IMR-90 (cell line): ENCODE measurements around the gene ORC4. TPM values are rescaled to one million over a fixed set of nuclear protein-coding genes. Genes with fewer than 3 reads are reported as not detected.

ENCODE experiments used
- ATAC-seq: fragments of 200-7000 bp; cut with Tn5 transposase; 2 replicates; pipeline ENCODE4 v1.9.1; 2020; ENCODE audit warnings: low read depth, mild to moderate bottlenecking, moderate library complexity
- BruUV-seq: library from RNA; stranded (reverse); fragments of 400-500 nt; replicated peaks from 2 replicates; lab custom pipeline; 2021; lab: Mats Ljungman, UMichigan
- CTCF ChIA-PET: fragments of 300-600 bp; formaldehyde crosslinking; extraction: SDS; loops from one replicate; lab custom pipeline; 2021; ENCODE audit warnings: antibody characterized with exemption; lab: Yijun Ruan, JAX
- POLR2A ChIA-PET: fragments of 300-600 bp; sonication (Branson Sonifier 250); formaldehyde crosslinking; loops from one replicate; lab custom pipeline; 2022; ENCODE audit warnings: antibody characterized with exemption; ENCODE audit not compliant: unreplicated experiment; lab: Charles Lee
- DNase-seq: peaks from one replicate; pipeline ENCODE4 v3.0.0; 2013
- H2AFZ ChIP-seq: replicated peaks from 2 replicates; pipeline ENCODE3; 2013; ENCODE audit warnings: low read length, mild to moderate bottlenecking; ENCODE audit not compliant: poor library complexity
- H2AK5ac ChIP-seq: 2 replicates; pipeline ENCODE4 v1.6.1; 2013; ENCODE audit warnings: low read depth, low read length, inconsistent platforms
- H2AK9ac ChIP-seq: replicated peaks from 2 replicates; pipeline ENCODE3; 2013; ENCODE audit warnings: mild to moderate bottlenecking, low read depth, low read length, moderate library complexity; ENCODE audit not compliant: poor library complexity
- H2BK120ac ChIP-seq: 2 replicates; pipeline ENCODE4 v1.6.1; 2013; ENCODE audit warnings: low read depth, low read length, inconsistent platforms
- H2BK15ac ChIP-seq: 3 replicates; pipeline ENCODE4 v1.6.1; 2013; ENCODE audit warnings: low read depth, low read length, inconsistent platforms
- H2BK20ac ChIP-seq: 2 replicates; pipeline ENCODE4 v1.6.1; 2013; ENCODE audit warnings: low read depth, mild to moderate bottlenecking, inconsistent platforms, low read length, moderate library complexity
- H2BK5ac ChIP-seq: 2 replicates; pipeline ENCODE4 v1.6.1; 2013; ENCODE audit warnings: mild to moderate bottlenecking, low read depth, low read length, inconsistent platforms; ENCODE audit not compliant: poor library complexity, severe bottlenecking
- H3K14ac ChIP-seq: replicated peaks from 2 replicates; pipeline ENCODE4 v1.6.1; 2013; ENCODE audit warnings: low read depth, low read length, inconsistent platforms
- H3K18ac ChIP-seq: 2 replicates; pipeline ENCODE4 v1.6.1; 2013; ENCODE audit warnings: low read depth, low read length, control low read depth
- H3K23ac ChIP-seq: 2 replicates; pipeline ENCODE4 v1.6.1; 2013; ENCODE audit warnings: low read depth, low read length, inconsistent platforms
- H3K27ac ChIP-seq: 2 replicates; pipeline ENCODE4 v1.5.1; 2013; ENCODE audit warnings: mild to moderate bottlenecking, control low read depth, low read length; ENCODE audit not compliant: insufficient read depth
- H3K27me3 ChIP-seq: 2 replicates; pipeline ENCODE4 v1.6.1; 2013; ENCODE audit warnings: low read length; ENCODE audit not compliant: control insufficient read depth, insufficient read depth
- H3K36me3 ChIP-seq: 2 replicates; pipeline ENCODE4 v1.6.1; 2013; ENCODE audit warnings: low read length, mixed read lengths; ENCODE audit not compliant: control insufficient read depth, insufficient read depth
- H3K4ac ChIP-seq: 2 replicates; pipeline ENCODE4 v1.6.1; 2013; ENCODE audit warnings: low read depth, low read length, inconsistent platforms
- H3K4me1 ChIP-seq: 2 replicates; pipeline ENCODE4 v1.6.1; 2013; ENCODE audit warnings: low read length, mixed read lengths; ENCODE audit not compliant: control insufficient read depth, insufficient read depth
- H3K4me2 ChIP-seq: 2 replicates; pipeline ENCODE4 v1.6.1; 2013; ENCODE audit warnings: low read depth, mild to moderate bottlenecking, control low read depth, low read length, moderate library complexity
- H3K4me3 ChIP-seq: 2 replicates; pipeline ENCODE4 v1.5.1; 2013; ENCODE audit warnings: low read depth, mild to moderate bottlenecking, control low read depth, low read length, moderate library complexity; ENCODE audit not compliant: insufficient read depth
- H3K56ac ChIP-seq: 2 replicates; pipeline ENCODE4 v1.6.1; 2013; ENCODE audit warnings: low read length, inconsistent platforms; ENCODE audit not compliant: insufficient read depth; ENCODE audit errors: extremely low read depth
- H3K79me1 ChIP-seq, 2 experiments: 2 replicates each; pipeline ENCODE4 v1.6.1; 2013; ENCODE audit warnings: low read length in 2 of 2, inconsistent platforms in 1 of 2, low read depth in 1 of 2
- H3K9ac ChIP-seq: 2 replicates; pipeline ENCODE4 v1.6.1; 2013; ENCODE audit warnings: low read depth, low read length, control low read depth
- H3K9me1 ChIP-seq: 2 replicates; pipeline ENCODE4 v1.6.1; 2013; ENCODE audit warnings: low read length, inconsistent platforms; ENCODE audit not compliant: insufficient read depth
- H3K9me3 ChIP-seq: 2 replicates; pipeline ENCODE4 v1.6.1; 2013; ENCODE audit warnings: low read length; ENCODE audit not compliant: control insufficient read depth, insufficient read depth
- H4K20me1 ChIP-seq: 2 replicates; pipeline ENCODE4 v1.6.1; 2013; ENCODE audit warnings: low read length, inconsistent platforms; ENCODE audit not compliant: insufficient read depth
- H4K5ac ChIP-seq: 2 replicates; pipeline ENCODE4 v1.6.1; 2013; ENCODE audit warnings: mild to moderate bottlenecking, low read depth, low read length, control low read depth
- H4K8ac ChIP-seq, 2 experiments: 2 replicates each; pipeline ENCODE4 v1.6.1; 2013; ENCODE audit warnings: low read depth in 2 of 2, low read length in 2 of 2, control low read depth in 1 of 2, inconsistent platforms in 1 of 2
- H4K91ac ChIP-seq: 2 replicates; pipeline ENCODE4 v1.6.1; 2013; ENCODE audit warnings: low read depth, low read length, inconsistent platforms; ENCODE audit not compliant: insufficient read depth
- BHLHE40 ChIP-seq: fragments of 150-350 bp; IDR thresholded peaks from 2 replicates; pipeline ENCODE4 v1.6.1; 2016; ENCODE audit warnings: mild to moderate bottlenecking, low read depth, low read length
- CEBPB ChIP-seq: IDR thresholded peaks from 2 replicates; pipeline ENCODE4 v1.6.1; 2012; ENCODE audit warnings: low read depth, low read length, improper control_type of control experiment
- CHD1 ChIP-seq: IDR thresholded peaks from 2 replicates; pipeline ENCODE4 v1.6.1; 2012; ENCODE audit warnings: low read depth, low read length, improper control_type of control experiment
- FOS ChIP-seq: fragments of 150-350 bp; IDR thresholded peaks from 2 replicates; pipeline ENCODE4 v1.6.1; 2016; ENCODE audit warnings: low read depth, low read length
- MAFK ChIP-seq: IDR thresholded peaks from 2 replicates; pipeline ENCODE4 v1.6.1; 2012; ENCODE audit warnings: low read depth, low read length, improper control_type of control experiment
- MAZ ChIP-seq: IDR thresholded peaks from 2 replicates; pipeline ENCODE4 v1.6.1; 2012; ENCODE audit warnings: low read depth, mild to moderate bottlenecking, low read length, improper control_type of control experiment, moderate library complexity, borderline replicate concordance
- MXI1 ChIP-seq: IDR thresholded peaks from 2 replicates; pipeline ENCODE4 v1.6.1; 2012; ENCODE audit warnings: low read depth, mild to moderate bottlenecking, low read length, moderate library complexity, borderline replicate concordance
- NFE2L2 ChIP-seq: fragments of 150-350 bp; IDR thresholded peaks from 2 replicates; pipeline ENCODE4 v1.6.1; 2016; ENCODE audit warnings: low read depth, mild to moderate bottlenecking, low read length
- POLR2A ChIP-seq: IDR thresholded peaks from 2 replicates; pipeline ENCODE4 v1.6.1; 2012; ENCODE audit warnings: mild to moderate bottlenecking, low read depth, low read length
- RAD21 ChIP-seq: IDR thresholded peaks from 2 replicates; pipeline ENCODE4 v1.6.1; 2012; ENCODE audit warnings: low read length, improper control_type of control experiment
- RCOR1 ChIP-seq: IDR thresholded peaks from 2 replicates; pipeline ENCODE4 v1.6.1; 2012; ENCODE audit warnings: mild to moderate bottlenecking, low read length, improper control_type of control experiment; ENCODE audit not compliant: insufficient replicate concordance
- RFX5 ChIP-seq: IDR thresholded peaks from 2 replicates; pipeline ENCODE4 v1.8.0; 2012; ENCODE audit warnings: low read depth, mild to moderate bottlenecking, low read length, moderate library complexity
- SMC3 ChIP-seq: fragments of 150-350 bp; IDR thresholded peaks from 2 replicates; pipeline ENCODE4 v1.6.1; 2016; ENCODE audit warnings: low read depth, mild to moderate bottlenecking, antibody characterized with exemption, low read length, moderate library complexity
- USF2 ChIP-seq: fragments of 150-350 bp; IDR thresholded peaks from 2 replicates; pipeline ENCODE4 v1.6.1; 2017; ENCODE audit warnings: mild to moderate bottlenecking, antibody characterized with exemption, low read length, low read depth
- WGBS, 2 experiments: methylation state at CpG; one replicate each; pipeline versions ENCODE4 v1.1.5 to v1.1.7; 2013; ENCODE audit warnings: missing lambda C conversion rate in 2 of 2; ENCODE audit not compliant: insufficient read length in 1 of 2; ENCODE audit errors: extremely low coverage in 2 of 2; 5-methylcytosine and 5-hydroxymethylcytosine counted together
- dilution Hi-C: fragments of 300-500 bp; cut with HindIII; formaldehyde crosslinking; loops from one replicate; pipeline ENCODE4 v1.14.3; 2018; ENCODE audit warnings: low sequenced_read_pairs; ENCODE audit not compliant: unreplicated experiment
- in situ Hi-C: fragments of 300-500 bp; cut with MboI; formaldehyde crosslinking; loops from 3 replicates; pipeline ENCODE4 v1.14.3; 2019; ENCODE audit warnings: low sequenced_read_pairs, inconsistent platforms, mixed read lengths
- intact Hi-C: fragments of 100-400 bp; cut with micrococcal nuclease; formaldehyde crosslinking; loops from 2 replicates; pipeline ENCODE4 v1.10.0; 2022
- polyA plus RNA-seq, 3 experiments: library from polyadenylated mRNA; depleted of rRNA; stranded (reverse); fragments of >200 nt; gene quantifications; 2 replicates each; pipeline ENCODE4 v1.2.3, GENCODE V29; 2012; ENCODE audit warnings: low replicate concordance in 1 of 3
- total RNA-seq: library from RNA; depleted of rRNA; stranded (reverse); fragments of >200 nt; gene quantifications from 2 replicates; pipeline ENCODE4 v1.2.3, GENCODE V29; 2012
- TF ChIP-seq, protein P1 (sequence below): fragments of 150-350 bp; IDR thresholded peaks from 2 replicates; pipeline ENCODE4 v1.6.1; 2016; ENCODE audit warnings: low read depth, mild to moderate bottlenecking, low read length, moderate library complexity, borderline replicate concordance
- TF ChIP-seq, protein P2 (sequence below): conservative IDR thresholded peaks from 2 replicates; pipeline ENCODE4 v1.5.1; 2012; ENCODE audit warnings: mild to moderate bottlenecking, low read depth, low read length, improper control_type of control experiment

ORC4 gene
- total and polyA plus RNA-seq, 2 of the 4 experiments (the other 2 are of a cell fraction), result 20.6 to 23.5 TPM

- BruUV-seq, result no TSS peak
- no peak overlapping the region for H3K4ac ChIP-seq
- no peak overlapping the region for H3K4me3 ChIP-seq
- 0 out of 2 replicates have a peak, but pooled peaks cover 5% of the 10 kb centered on the region for H3K36me3 ChIP-seq
- dilution Hi-C loops, result no loop called here
- no peak overlapping the region for H4K5ac ChIP-seq
- H2AK5ac ChIP-seq, result no peak overlapping the region
- H2BK120ac ChIP-seq, result no peak overlapping the region
- H3K56ac ChIP-seq, result no peak overlapping the region
- H3K9me1 ChIP-seq, result no peaks in the 10 kb centered on the region
- DNase-seq (no peak), ATAC-seq (no peak)
- no peak overlapping the region for H2BK20ac ChIP-seq
- no peaks in the 10 kb centered on the region for H4K20me1 ChIP-seq
- no peak overlapping the region for H2AK9ac ChIP-seq
- H3K4me1 ChIP-seq, result no peaks in the 10 kb centered on the region
- in situ Hi-C loops, result loop anchor here (25.0 kb wide), 1 partner anchor 837 kb away; no protein-coding TSS in a partner anchor
- no peak overlapping the region for H3K23ac ChIP-seq
- H3K27me3 ChIP-seq, result no peaks in the 10 kb centered on the region
- intact Hi-C loops, result no loop called here
- no peak overlapping the region for H2BK5ac ChIP-seq
- no peaks in the 10 kb centered on the region for H3K79me1 ChIP-seq
- no peak overlapping the region for H2BK15ac ChIP-seq
- H3K18ac ChIP-seq, result no peak overlapping the region
- H4K8ac ChIP-seq, result no peak overlapping the region
- H3K9ac ChIP-seq, result no peak overlapping the region
- H2AFZ ChIP-seq, result no peak overlapping the region
- ChIA-PET POLR2A (no interaction called here), CTCF (interaction anchor here (1.0 kb wide), 1 partner anchor 9 kb away, joined by 3 read pairs; no protein-coding TSS in a partner anchor)
- TF ChIP-seq MAZ, result no peak
- TF ChIP-seq RCOR1, result no peak
- TF ChIP-seq RAD21, result no peak
- TF ChIP-seq, protein P1, sequence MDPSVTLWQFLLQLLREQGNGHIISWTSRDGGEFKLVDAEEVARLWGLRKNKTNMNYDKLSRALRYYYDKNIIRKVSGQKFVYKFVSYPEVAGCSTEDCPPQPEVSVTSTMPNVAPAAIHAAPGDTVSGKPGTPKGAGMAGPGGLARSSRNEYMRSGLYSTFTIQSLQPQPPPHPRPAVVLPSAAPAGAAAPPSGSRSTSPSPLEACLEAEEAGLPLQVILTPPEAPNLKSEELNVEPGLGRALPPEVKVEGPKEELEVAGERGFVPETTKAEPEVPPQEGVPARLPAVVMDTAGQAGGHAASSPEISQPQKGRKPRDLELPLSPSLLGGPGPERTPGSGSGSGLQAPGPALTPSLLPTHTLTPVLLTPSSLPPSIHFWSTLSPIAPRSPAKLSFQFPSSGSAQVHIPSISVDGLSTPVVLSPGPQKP, result no peak
- TF ChIP-seq BHLHE40, result no peak
- TF ChIP-seq NFE2L2, result no peak
- no peak for TF ChIP-seq MAFK
- no peak for TF ChIP-seq POLR2A
- TF ChIP-seq, protein P2, sequence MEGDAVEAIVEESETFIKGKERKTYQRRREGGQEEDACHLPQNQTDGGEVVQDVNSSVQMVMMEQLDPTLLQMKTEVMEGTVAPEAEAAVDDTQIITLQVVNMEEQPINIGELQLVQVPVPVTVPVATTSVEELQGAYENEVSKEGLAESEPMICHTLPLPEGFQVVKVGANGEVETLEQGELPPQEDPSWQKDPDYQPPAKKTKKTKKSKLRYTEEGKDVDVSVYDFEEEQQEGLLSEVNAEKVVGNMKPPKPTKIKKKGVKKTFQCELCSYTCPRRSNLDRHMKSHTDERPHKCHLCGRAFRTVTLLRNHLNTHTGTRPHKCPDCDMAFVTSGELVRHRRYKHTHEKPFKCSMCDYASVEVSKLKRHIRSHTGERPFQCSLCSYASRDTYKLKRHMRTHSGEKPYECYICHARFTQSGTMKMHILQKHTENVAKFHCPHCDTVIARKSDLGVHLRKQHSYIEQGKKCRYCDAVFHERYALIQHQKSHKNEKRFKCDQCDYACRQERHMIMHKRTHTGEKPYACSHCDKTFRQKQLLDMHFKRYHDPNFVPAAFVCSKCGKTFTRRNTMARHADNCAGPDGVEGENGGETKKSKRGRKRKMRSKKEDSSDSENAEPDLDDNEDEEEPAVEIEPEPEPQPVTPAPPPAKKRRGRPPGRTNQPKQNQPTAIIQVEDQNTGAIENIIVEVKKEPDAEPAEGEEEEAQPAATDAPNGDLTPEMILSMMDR, result no peak
- TF ChIP-seq SMC3, result no peak
- TF ChIP-seq USF2, result no peak
- TF ChIP-seq CEBPB, result no peak
- no peak for TF ChIP-seq CHD1
- no peak for TF ChIP-seq RFX5
- no peak for TF ChIP-seq MXI1
- TF ChIP-seq FOS, result no peak
- WGBS, 2 experiments, result no CpG with 5 or more reads among the region's 3 CpGs
- no peak overlapping the region for H3K14ac ChIP-seq
- H3K27ac ChIP-seq, result no peak overlapping the region
- no peaks in the 10 kb centered on the region for H3K9me3 ChIP-seq
- H3K4me2 ChIP-seq, result no peak overlapping the region
- no peak overlapping the region for H4K91ac ChIP-seq
Observed at GRCh38 chr2:147924647-147925046, 95.9 kb downstream of the ORC4 start.
